ENCODE measurements around the gene FOXD3. TPM values are rescaled to one million over a fixed set of nuclear protein-coding genes. Genes with fewer than 3 reads are reported as not detected.

FOXD3 gene
- total RNA-seq, 4 donors from 2014 or later = 15.9 to 37.6 (median 25.6) TPM

DNA sequence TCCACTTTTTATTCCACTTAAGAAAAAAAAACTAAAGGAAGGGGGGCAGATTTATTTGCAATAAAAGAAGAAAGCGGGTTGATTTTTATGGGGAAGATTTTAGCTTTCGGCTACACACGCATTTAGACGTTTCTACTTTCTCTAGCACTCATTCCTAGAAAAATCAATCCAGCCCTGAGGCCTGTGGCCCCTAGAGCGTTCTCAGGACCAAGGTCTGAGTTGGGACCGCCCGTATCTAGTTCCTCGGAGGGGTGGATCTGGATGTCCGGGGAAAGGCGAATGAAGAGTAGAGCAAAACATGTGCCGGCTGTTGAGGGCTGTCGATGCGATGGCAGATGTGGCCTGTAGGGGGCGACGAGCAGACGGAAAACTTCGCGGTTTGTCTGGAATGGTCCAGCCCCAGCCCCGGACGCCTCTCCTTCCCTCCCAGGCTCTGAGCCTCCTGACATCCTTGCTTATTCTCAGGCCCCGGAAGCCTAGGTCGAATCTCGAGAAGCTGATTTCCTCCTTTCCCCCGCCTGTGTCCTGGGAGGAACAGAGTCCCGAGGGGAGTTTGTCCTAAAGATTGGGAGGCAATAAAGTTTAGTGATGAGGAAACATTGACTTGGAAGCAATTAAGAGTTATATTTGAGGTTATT is 5.2 kb downstream of the FOXD3 start:
- Histone ChIP-seq H3K9me3 (no peaks in the 10 kb centered on the region), H3K36me3 (peaks cover 0 to 3% (median 0%) of the 10 kb centered on the region in 3 donors), H3K4me1 (peaks cover 0 to 33% (median 5%) of the 10 kb centered on the region in 4 donors), H3K27ac (peak overlapping the region; percentile 93 to 99 (median 96)), H3K27me3 (peaks cover 0 to 95% of the 10 kb centered on the region in 2 donors), H3K4me3 (peak overlapping the region; percentile 50 to 69 (median 54))
- 7 to 8% methylated on average over 25 of the region's 25 CpGs for WGBS, 2 donors
- TF ChIP-seq EP300 (IDR thresholded peaks at IDR 0.05) (peak in 1 of 2 donors; percentile 95), POLR2A (IDR thresholded peaks at IDR 0.05) (peak; percentile 18 to 75)
- TF ChIP-seq, protein P1, sequence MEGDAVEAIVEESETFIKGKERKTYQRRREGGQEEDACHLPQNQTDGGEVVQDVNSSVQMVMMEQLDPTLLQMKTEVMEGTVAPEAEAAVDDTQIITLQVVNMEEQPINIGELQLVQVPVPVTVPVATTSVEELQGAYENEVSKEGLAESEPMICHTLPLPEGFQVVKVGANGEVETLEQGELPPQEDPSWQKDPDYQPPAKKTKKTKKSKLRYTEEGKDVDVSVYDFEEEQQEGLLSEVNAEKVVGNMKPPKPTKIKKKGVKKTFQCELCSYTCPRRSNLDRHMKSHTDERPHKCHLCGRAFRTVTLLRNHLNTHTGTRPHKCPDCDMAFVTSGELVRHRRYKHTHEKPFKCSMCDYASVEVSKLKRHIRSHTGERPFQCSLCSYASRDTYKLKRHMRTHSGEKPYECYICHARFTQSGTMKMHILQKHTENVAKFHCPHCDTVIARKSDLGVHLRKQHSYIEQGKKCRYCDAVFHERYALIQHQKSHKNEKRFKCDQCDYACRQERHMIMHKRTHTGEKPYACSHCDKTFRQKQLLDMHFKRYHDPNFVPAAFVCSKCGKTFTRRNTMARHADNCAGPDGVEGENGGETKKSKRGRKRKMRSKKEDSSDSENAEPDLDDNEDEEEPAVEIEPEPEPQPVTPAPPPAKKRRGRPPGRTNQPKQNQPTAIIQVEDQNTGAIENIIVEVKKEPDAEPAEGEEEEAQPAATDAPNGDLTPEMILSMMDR (IDR thresholded peaks at IDR 0.05) = peak; percentile 67 to 87 (median 82)
- peak in 1 of 2 donors; percentile 43 for DNase-seq (ENCODE audit: low spot score in 2 of 2)

DNA sequence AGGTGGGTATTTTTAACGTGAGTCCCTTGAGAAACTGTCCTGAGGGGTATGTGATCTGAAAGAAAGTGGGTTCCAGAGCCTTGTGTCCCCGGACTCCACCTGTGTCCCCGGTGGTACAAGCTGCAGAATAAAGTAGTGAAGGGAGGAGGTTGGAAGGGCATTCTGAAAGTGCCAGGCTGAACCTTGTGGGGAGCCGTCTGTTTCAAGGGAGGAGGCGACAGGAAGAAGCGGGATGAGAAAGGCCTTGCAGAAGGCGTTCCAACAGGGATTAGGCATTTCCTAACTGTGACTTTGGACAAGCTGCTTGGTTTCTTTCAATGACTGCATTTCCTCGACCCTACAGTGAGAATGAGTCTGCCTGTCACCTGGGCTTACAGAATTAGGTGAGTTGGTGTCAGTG is 5.8 kb downstream of the FOXD3 start:
- DNase-seq (ENCODE audit: low spot score in 2 of 2) = no peak
- peaks cover 0 to 27% (median 0%) of the 10 kb centered on the region in 4 donors for H3K4me1 ChIP-seq
- peaks cover 0 to 94% of the 10 kb centered on the region in 2 donors for H3K27me3 ChIP-seq
- peak overlapping the region in 3 of 4 donors; percentile 48 to 50 (median 49) for H3K4me3 ChIP-seq
- peaks cover 0 to 3% (median 0%) of the 10 kb centered on the region in 3 donors for H3K36me3 ChIP-seq
- H3K9me3 ChIP-seq = no peaks in the 10 kb centered on the region
- H3K27ac ChIP-seq = peak overlapping the region; percentile 93 to 99 (median 96)
- TF ChIP-seq, protein P1 (IDR thresholded peaks at IDR 0.05) = no peak
- TF ChIP-seq POLR2A (IDR thresholded peaks at IDR 0.05) (no peak), EP300 (IDR thresholded peaks at IDR 0.05) (no peak)
- 43 to 58% methylated on average over 8 of the region's 8 CpGs for WGBS, 2 donors

DNA sequence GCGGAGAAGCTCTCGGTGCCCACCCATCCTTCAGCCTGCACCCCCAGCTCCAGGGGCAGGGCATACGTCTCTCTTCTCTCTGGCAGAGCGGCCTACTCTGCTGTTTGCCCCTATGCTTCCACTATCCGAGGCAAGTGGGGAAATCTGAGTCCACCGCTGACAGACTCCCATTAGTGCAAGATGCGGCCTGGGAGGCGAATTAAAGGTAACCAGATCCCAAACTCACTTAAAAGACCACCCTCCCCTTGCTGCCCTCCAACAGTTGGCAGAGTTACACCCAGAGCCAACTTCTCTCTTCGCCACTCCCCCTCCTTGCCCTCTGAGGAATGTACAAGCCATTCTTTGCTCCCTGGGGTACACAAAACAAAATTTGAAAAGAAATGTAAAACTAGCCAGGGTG is 6.4 kb downstream of the FOXD3 start:
- peak overlapping the region in 3 of 4 donors; percentile 18 to 49 (median 48) for H3K4me3 ChIP-seq
- H3K27me3 ChIP-seq = peaks cover 0 to 96% of the 10 kb centered on the region in 2 donors
- peaks cover 0 to 22% (median 0%) of the 10 kb centered on the region in 4 donors for H3K4me1 ChIP-seq
- peaks cover 0 to 3% (median 0%) of the 10 kb centered on the region in 3 donors for H3K36me3 ChIP-seq
- 41 to 54% methylated on average over 9 of the region's 9 CpGs for WGBS, 2 donors
- DNase-seq (ENCODE audit: low spot score in 2 of 2) = no peak
- TF ChIP-seq EP300 (IDR thresholded peaks at IDR 0.05) = no peak
- no peak for TF ChIP-seq POLR2A (IDR thresholded peaks at IDR 0.05)
- TF ChIP-seq, protein P1 (IDR thresholded peaks at IDR 0.05) = no peak
- H3K9me3 ChIP-seq = no peaks in the 10 kb centered on the region
- H3K27ac ChIP-seq = peak overlapping the region; percentile 93 to 99 (median 96)

DNA sequence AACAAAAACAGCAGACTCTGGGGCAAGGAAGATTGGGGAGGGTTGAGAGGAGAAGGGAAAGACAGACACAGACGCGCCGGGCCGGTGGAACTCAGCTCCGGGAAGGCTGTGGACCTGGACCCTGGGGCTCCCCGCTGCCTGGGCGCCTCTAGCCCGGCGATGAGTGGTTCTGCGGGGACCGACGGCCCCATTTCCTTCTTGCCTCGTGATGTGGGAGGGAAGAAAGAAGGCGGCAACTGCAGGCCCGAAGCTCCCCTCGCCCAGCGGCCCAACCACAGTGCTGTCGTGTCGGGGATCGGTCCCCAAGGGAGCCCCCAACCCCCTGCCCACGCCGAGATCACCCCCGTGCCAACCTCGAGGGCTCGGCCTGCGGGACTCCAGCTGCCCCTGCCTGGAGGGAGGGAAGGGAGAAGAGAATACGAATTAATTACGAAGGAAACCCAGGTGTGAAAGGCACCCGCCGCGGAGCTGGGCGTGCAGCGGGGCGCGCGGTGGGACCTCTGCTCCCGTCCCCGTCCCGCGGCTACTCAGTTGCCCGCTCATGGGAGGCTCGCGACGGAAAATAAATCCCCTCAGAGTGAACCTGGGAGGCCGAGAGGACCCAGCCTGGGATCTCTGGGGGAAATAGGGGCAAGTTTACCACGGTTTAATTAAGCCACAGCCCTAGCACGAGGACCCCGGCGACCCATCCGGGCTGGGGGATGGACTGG is 7.4 kb downstream of the FOXD3 start:
- Histone ChIP-seq H3K27me3 (peaks cover 0 to 95% of the 10 kb centered on the region in 2 donors), H3K27ac (peak overlapping the region; percentile 93 to 99 (median 96)), H3K4me1 (peaks cover 0 to 15% (median 0%) of the 10 kb centered on the region in 4 donors), H3K4me3 (peak overlapping the region; percentile 18 to 49 (median 40)), H3K9me3 (no peaks in the 10 kb centered on the region), H3K36me3 (no peaks in the 10 kb centered on the region)
- 4 to 5% methylated on average over 37 to 50 of the region's 50 CpGs for WGBS, 2 donors
- TF ChIP-seq EP300 (IDR thresholded peaks at IDR 0.05) (peak in 1 of 2 donors; percentile 28), POLR2A (IDR thresholded peaks at IDR 0.05) (peak in 1 of 2 donors; percentile 31)
- TF ChIP-seq, protein P1 (IDR thresholded peaks at IDR 0.05) = no peak
- no peak for DNase-seq (ENCODE audit: low spot score in 2 of 2)
